HG03103 (cell line): Measurements from ENCODE around the gene ITGAE.
"Not testable (repeated sequence)": the region's sequence is repeated elsewhere in the genome, so short reads cannot be mapped to it uniquely, and the experiment has no call there.

ENCODE experiments used
- ATAC-seq: cut with Tn5 transposase; IDR thresholded peaks from one replicate; pipeline ENCODE4 v1.9.1; 2021; ENCODE audit warnings: low read depth; ENCODE audit not compliant: unreplicated experiment

ITGAE gene

DNA sequence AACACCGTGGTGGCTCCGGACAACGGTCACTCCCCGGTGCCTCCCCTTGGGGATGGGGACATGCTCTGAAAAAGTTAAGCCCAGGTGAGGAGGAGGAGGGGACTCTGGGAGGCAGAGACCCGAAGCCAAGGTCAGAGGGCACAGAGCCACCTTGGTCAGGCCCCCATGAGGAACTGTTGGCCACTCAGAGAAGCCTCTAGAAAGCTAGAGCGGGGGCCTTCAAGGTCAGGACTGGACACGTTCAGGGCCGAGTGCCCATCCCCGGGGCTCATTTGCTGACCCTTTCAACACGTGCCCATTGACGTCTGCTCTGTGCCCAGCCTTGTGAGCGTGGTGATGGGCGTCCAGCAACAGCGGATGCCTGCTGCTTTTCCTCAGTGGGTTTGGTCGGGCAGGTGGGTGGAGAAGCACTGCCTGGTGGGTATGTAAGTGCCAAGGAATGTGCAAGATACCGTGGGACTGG, 39.0 kb downstream of the ITGAE start:
- no peak for ATAC-seq

DNA sequence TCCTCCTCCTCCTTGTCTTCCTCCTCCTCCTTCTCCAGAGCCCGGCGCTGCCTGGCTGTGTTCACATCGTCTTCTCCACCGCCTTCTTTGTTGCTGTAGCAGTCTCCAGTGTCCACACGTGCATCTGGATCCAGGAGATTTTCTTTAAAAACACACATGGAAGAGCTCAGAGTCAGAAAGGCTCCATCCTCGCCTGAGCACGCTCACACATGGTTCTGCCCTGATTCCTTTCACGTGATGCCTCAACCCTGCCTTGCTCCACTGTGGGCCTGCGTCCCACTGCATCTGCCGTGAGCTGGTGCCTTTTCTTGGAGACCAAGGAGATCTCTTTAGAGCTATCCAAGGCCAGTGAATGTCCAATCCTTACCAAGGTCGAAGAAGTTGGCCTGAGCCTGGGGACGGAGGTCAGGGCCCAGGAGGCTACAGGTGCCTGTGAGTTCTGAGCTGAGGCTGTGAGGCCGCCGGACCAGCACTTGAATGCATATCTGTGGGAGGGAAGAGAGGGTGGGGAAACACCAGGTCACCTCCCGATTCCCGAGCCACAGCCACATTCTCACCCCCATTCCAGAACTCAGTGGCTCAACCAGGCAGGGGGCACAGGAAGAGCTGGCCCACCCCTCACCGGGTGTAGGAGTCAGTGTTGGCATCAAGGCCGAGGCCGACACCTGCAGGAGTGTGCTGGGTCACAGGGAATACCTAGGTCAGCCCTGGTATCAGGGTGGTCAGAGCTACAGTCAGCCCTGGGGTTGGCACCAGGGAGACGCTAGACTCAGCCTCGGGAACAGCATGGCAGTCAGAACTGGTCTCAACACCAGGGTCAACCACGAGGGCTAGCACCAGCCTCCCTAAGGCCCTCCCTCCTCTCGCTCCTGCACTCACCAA, 39.7 kb downstream of the ITGAE start:
- no peak for ATAC-seq

GRCh38 chr17:3759597-3760216, 41.3 kb downstream of the ITGAE start:
- ATAC-seq, result no peak

- no peak for ATAC-seq
Measured at GRCh38 chr17:3755335-3756030, 45.5 kb downstream of the ITGAE start.

DNA sequence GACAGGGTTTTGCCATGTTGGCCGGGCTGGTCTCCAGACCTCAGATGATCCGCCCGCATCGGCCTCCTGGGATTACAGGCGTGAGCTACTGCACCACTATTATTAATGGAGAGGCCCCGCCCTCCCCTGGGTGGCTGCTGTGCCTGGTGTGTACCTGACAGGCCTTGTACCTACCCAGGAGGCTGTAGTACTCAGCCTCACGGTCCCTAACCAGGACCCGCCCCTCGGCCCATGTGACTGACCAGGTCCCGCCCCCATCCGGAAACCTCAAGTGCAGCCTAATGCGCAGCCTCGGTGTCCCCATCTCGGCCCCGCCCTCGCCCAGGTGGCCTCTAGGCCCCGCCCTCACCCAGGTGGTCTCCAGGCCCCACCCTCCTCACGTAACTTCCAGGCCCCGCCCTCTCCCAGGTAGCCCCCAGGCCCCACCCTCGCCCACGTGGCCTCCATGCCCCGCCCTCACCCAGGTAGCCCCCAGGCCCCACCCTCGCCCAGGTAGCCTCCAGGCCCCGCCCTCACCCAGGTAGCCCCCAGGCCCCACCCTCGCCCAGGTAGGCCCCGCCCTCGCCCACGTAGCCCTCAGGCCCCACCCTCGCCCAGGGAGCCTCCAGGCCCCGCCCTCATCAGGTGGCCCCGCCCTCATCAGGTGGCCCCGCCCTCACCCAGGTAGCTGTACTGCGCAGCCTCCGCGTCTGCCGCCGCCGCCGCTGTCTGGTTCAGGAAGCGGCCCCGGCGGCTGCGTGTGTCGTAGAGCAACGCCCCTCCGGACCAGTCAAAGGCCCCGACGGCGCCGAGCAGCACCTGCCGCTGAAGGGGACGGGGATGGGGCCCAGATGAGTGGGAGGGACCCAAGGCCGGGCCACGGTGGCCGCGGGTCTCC, 46.3 kb downstream of the ITGAE start:
- no peak for ATAC-seq

GRCh38 chr17:3754066-3754457, 46.9 kb downstream of the ITGAE start:
- no peak for ATAC-seq

GRCh38 chr17:3753624-3754023, 47.4 kb downstream of the ITGAE start:
- ATAC-seq, result no peak

DNA sequence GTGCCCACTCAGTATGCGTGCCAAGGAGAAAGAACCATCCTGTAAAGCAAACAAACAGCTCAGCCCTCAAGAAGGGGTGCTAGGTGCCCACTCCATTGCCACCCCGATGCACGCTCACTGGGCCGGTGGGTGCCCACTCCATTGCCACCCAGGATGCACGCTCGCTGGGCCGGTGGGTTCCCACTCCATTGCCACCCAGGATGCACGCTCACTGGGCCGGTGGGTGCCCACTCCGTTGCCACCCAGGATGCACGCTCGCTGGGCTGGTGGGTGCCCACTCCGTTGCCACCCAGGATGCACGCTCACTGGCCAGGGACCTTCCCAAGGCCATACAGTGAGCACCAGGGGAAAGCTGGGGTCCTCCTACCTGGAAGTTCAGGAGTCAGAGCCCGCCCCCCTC, 49.2 kb downstream of the ITGAE start:
- no peak for ATAC-seq

GRCh38 chr17:3750926-3751325, 50.1 kb downstream of the ITGAE start:
- no peak for ATAC-seq

DNA sequence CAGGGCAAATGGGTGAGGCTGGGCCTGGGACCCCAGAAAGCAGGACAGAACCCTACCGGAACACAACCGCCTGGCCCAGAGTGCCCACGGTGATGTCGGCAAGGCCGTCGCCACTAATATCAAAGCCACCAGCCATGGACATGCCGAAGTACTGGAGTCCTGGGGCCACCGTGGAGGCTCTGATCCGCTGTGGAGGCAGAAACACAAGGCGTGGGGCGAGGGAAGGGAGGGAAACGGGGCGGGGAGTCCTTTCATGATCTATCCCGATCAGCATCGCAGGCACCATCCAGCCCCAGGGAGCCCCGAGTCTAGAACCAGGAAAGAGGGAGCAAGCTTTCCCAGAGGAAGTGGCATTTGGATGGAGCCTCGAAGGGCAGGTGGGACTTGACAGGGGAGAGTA, 50.7 kb downstream of the ITGAE start:
- no peak for ATAC-seq

GRCh38 chr17:3748576-3748975, 52.4 kb downstream of the ITGAE start:
- no peak for ATAC-seq

DNA sequence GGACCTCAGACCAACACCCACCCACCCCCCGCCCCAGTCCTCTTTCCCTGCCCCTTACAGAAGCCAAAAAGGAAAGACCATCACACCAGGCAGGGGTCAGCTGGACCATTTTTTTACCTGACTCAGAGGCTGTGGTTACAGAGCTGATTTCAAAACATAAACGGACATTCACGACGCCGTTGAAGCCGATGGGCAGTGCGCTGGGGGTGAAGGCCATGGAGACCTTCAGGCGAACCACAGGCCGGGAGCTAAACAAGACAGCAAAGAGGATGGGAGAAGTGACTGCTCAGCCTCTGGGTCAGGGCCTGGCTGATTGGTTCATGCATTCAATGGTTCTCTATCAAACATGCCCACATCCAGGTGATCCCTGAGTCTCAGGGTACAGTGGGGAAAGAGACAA, 53.2 kb downstream of the ITGAE start:
- ATAC-seq, result no peak

DNA sequence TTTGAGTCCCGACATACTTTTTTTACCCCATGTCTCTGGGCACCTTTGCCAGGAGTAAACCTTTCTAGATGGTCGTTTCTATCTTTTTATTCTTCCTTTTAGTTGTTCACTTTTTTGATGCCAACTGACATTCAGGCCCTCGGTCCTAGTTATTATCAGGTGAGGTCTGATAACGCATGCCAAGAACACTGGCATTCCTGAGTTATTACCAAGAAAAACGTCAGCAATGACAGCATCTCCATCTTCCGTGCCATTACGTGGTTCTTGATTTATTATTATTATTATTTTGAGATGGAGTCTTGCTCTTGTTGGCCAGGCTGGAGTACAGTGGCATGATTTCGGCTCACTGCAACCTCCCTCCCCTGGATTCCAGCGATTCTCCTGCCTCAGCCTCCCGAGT, 55.9 kb downstream of the ITGAE start:
- ATAC-seq, result no peak

GRCh38 chr17:3744014-3744413, 57.0 kb downstream of the ITGAE start:
- ATAC-seq, result no peak

GRCh38 chr17:3740611-3741073, 60.3 kb downstream of the ITGAE start:
- no peak for ATAC-seq

GRCh38 chr17:3739422-3740124, 61.4 kb downstream of the ITGAE start:
- no peak for ATAC-seq

GRCh38 chr17:3738562-3739295, 62.3 kb downstream of the ITGAE start:
- no peak for ATAC-seq

GRCh38 chr17:3735515-3735914, 65.5 kb downstream of the ITGAE start:
- no peak for ATAC-seq

GRCh38 chr17:3734911-3735276, 66.1 kb downstream of the ITGAE start:
- not testable (repeated sequence) for ATAC-seq
